HCT116 (cell line): ENCODE results near the gene TNFRSF1A.

Experiments used
- CTCF ChIP-seq, 3 experiments: fragments of 200-600 bp in 1 of 3; sonication (generic) in 1 of 3; IDR thresholded peaks in 2 of 3; conservative IDR thresholded peaks in 1 of 3; 2 replicates each; pipeline ENCODE4 v1.5.1; 2012 to 2017; ENCODE audit warnings: low read depth in 2 of 3, low read length in 2 of 3, antibody characterized with exemption in 1 of 3, borderline replicate concordance in 1 of 3, control low read depth in 1 of 3, mild to moderate bottlenecking in 1 of 3, mixed read lengths in 1 of 3, mixed run types in 1 of 3, moderate library complexity in 1 of 3; ENCODE audit not compliant: insufficient read depth in 1 of 3
- POLR2AphosphoS5 ChIP-seq: IDR thresholded peaks from 2 replicates; pipeline ENCODE4 v1.6.1; 2011; ENCODE audit warnings: mild to moderate bottlenecking, low read depth, low read length, moderate library complexity

- TF ChIP-seq CTCF (IDR thresholded peaks at IDR 0.05 in 2 of 3, conservative IDR thresholded peaks at IDR 0.05 in 1 of 3; ENCODE audit: borderline replicate concordance in 1 of 3, insufficient read depth in 1 of 3, low read depth in 2 of 3, low read length in 2 of 3), result no peak
- TF ChIP-seq POLR2AphosphoS5, result no peak
Measured at GRCh38 chr12:6367969-6368892, 26.4 kb upstream of the TNFRSF1A start.
